Measurements from ENCODE around the gene EFNA2.

Gene EFNA2

DNA sequence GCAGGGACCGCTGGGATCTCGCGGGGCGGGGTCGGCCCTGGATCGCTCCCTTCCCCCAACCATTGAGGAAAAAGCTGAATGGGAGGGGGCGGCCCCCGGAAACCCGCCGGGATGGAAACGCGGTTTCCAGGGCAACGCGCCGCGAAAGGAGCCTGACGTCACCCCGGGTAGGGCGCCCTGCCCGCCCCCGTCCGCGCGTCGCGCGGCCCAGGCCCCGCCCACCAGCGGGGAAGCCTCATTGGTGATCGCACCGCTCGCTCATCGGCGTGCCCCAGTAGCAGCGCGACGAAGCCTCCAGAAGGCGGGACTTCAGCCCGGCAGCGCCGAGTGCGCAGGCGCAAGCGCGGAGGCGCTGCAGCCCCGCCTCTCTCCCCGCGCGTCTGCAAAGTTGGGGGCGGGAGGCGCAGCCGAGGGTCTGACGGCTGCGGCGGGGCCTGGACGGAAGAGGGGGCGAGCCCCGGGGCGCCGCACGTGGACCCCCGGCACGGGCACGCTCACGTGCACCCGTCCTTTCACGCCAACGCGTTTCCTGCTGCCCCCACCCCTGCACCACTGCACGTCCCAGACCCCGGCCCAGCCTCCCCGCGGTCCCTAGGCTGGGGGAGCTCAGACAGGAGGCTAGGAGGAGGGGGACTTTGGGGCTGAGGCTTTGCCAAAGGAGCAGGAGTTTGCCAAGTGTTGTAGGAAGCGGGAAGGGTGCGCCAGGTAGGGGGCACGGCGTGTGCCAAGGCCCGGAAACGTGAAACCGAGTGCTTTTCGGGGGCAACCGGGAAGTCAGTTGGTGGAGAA, 24.7 kb upstream of the EFNA2 start:
- DNase-seq: peak; percentile 98

DNA sequence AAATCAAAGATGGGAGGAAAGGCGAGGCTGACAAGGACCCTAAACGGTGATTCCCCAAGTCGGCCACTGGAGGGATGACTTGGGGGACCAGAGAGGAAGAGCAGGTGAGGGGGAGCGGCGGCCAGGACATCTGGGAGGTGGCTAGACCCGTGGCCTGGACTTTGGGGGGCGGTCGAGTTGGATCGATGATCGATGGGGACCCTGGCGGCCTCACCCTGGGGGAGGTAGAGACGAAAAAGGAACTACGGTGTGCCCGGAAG, 24.2 kb upstream of the EFNA2 start:
- DNase-seq: no peak

DNA sequence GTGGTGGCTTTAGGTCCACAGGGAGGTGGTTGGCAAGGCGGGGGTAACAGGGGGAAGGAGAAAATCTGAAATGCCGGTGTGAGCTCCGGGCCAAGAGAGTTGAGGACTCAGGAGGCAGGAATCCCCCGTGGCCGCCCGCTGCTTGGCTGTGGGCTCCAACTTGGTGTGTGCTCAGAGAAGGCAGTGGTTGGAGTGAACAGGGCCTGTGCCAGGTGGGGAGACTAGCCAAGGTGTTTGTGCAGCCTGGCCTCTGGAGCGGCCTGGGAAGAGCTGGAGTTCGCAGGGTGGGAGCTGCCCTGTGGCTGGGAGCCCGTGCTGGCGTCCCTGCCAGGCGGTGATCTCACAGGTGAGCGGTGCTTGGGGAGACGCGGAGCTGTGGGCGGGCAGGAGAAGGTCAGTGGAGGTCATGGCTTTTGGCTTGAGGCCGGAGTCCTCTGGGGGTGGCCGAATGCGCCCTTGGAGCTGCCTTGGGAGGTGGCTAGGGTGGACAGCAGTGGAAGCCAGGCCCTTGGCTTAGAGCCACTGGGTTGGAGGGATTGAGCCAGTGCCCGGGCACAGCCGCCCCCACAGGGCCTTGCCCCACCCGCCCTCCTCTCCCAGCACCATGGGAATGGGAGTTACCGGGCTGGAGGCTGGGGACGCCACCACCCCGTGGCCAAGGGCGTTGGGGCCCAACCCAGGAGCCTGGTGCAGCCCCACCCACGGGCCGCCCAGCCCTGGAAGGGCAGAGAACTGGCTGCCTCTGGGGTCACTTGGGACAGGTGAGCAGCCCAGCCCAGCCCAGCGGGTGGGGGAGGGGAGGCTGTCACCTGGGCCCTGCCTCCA, 23.7 kb upstream of the EFNA2 start:
- no peak for DNase-seq

DNA sequence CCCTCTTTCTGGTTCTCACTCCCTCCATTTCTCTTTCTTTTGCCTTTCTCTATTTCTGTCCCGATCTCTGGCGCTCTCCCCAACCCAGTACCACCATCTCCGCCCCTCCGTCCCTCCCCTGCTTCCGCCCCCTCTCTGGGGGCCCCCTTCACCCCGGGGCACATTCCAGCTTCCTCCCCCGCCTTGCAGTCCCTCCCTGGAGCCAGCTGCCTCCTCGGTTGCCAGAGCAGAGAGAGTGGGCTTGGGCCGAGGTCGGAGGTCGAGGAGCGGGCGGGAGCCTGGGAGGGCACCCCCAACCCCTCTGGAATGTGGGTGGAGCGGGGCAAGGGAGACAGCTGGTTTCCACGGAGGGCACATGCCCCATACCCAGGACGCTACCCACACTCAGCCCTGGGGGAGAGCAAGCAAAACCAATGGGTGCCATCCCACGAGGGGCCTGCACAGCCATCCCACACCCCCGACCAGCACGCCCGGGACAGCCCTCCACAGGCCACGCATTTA, 23.0 kb upstream of the EFNA2 start:
- no peak for DNase-seq

DNA sequence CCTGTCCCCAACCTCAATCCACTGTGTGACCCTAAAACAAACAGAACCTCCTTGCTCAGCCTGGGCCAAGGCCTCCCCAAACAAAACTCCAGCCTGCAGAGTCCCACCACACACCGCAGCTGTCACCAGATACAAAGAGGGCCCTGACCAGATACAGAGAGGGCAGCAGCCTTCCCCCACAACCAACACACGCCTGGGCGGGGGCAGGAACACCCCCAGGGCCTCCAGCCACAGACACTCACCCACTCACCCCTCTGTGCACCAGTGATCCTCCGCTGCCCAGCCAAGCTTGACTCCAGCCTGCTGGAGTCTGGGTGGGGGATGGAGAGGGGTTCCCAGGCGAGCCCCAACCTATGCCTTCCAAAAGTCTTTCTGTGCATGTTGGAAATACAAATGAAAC, 22.5 kb upstream of the EFNA2 start:
- DNase-seq: no peak

DNA sequence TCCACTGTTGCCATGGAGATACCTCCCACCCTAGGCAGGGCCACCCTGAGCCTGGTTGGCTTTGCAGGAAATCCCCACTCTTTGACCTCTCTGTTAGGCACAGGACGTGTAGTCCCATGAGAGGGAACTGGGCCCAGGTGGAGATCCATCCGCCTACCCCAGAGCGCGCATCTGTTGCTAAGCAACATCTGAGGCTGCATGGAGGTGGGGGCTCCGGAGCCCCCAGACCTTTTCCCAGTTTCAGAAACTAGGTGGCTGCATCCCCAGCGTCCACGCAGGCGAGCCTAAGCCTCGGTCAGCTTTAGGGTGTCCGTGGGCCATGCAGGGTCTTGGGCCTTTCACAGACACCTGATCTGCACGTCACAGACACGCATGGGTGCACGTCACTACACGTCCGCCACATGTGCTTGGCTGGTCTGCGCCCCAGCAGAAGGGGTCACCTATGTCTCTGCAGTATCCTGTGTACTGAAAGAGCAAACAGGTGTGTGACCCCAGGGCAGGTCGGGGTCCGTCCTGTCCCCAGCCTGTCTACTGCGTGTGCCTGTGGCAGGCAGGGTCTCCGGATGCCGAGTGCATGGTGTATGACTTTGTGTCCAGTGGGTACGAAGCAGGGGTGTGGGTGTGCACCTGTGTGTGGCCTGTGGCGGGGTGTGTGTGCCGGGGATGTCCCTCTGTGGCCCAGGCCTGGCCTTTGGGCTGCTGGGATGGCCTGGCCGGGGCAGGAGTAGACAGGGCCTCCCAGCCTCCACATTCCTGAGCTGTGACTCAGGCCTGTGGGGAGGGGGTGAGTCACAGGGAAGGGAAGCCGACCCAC, 20.7 kb upstream of the EFNA2 start:
- DNase-seq: no peak

DNA sequence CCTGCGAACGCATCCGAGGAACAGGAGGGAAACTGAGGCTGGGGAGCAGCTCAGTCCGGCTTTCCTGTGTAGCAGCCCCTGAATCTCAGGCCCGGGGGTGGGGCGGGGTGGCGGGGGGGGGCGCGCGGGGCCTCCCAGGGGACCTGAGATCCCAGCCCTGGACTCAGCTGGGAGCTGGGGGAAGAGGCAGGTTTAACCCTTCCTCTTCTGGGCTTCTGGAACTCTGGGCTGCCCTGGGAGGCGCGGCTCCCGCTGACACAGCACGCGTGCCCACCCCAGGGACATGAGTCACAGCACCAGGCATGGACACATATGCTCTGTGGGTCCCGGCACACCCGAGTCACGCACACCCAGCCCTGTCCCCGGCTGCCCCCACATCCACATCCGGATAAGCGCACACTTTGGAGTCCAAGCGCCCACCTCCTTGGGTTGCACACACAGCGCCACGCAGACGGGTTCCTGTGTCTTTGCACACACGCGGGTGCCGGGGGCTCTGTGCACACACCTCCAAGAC, 20.0 kb upstream of the EFNA2 start:
- no peak for DNase-seq

DNA sequence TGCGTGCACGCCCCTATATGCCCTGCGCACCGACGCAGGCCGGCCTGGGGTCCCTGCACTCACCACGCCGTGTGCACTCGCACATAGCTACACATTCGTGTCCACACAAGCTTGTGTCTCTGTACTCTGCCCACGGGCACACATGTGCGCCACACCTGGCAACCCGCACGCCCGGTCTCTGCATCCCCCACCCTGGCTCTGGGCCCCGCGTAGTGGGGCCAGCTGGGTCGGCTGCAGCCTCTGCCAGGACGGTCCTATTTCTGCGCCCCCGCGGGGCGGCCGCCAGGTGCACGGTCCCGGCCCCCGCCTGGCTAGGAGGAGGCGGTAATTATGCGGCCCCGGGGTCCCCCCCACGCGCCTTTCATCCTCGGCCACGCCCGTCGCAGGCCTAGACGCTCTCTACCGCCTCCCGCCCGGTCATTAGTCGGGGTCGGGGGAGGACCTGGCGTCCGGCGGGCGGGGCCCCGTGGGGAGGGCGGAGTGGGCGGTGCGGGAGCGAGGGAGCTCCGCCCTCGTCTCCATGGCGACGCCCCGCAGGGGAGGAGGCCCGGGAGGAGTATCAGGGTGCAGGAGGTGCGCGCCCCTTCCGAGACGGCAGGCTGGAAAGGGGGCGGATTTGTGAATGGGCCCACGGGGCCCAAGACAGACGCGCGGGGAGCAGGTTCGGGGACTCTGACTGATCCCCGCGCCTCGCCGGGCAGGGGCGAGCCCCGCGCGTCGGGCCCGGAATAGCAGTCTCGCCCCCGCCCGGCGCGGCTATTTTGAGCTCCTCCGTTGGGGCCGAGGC, 19.4 kb upstream of the EFNA2 start:
- DNase-seq: no peak

DNA sequence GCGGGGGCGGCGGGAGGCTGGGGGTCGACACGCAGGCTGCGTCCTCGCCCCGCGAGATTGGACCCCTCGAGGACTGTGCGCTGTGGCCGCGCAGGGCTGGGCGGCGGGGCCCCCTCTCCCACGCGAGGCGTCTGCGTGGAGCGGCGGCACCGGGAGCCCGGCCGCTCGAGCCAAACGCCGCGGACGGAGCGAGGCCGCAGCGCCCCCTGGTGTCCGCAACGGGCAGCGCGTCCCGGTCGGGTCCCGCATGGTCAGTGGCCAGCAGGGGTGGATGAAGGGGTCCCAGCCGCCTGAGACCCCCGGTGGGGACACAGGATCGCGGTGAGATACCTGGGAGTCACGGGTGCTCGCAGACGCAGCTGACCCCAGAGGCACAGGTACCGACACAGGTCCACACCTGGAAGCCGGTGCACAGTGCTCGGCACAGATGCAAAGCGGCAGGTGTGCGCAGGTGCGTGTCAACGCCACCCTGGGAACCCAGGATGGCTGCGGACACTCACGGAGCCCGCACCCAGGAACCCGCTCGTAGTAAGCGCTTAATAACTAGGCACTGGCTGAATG, 18.7 kb upstream of the EFNA2 start:
- DNase-seq: peak; percentile 82

DNA sequence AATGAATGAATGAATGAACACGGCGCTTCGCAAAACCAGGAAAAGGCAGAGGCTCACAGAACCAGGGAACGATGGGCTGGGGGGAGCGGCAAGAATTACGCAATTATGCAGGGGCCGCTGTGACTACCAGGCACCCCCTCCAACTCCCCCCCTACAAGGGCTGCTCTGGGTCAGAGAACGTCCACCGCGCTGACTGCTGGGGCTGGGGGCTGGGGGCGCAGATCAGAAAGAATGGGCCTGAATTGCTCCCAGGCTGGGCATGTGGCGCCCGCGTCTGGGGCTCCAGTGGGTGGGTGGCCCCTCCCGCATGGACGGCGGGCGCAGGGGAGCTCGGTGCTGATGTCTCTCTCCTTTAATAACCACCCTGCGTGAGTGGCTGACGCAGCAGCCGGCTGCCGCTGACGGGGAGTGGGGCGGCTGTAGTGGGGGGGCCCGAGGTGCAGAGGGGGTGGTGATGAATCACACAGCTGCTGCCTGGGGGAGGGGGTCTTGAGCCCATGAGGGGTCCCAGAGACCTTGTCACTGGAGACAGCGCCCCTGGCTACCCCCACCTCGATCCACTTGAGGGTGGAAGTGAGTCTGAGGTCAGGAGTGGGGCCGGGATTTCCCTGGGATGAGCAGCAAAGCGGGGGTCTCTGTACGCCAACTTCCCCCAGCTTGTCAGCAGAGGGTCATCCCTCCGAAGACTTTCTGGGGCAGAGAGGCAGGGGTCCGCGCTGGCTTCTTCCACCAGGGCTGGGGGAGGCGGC, 18.0 kb upstream of the EFNA2 start:
- no peak for DNase-seq

DNA sequence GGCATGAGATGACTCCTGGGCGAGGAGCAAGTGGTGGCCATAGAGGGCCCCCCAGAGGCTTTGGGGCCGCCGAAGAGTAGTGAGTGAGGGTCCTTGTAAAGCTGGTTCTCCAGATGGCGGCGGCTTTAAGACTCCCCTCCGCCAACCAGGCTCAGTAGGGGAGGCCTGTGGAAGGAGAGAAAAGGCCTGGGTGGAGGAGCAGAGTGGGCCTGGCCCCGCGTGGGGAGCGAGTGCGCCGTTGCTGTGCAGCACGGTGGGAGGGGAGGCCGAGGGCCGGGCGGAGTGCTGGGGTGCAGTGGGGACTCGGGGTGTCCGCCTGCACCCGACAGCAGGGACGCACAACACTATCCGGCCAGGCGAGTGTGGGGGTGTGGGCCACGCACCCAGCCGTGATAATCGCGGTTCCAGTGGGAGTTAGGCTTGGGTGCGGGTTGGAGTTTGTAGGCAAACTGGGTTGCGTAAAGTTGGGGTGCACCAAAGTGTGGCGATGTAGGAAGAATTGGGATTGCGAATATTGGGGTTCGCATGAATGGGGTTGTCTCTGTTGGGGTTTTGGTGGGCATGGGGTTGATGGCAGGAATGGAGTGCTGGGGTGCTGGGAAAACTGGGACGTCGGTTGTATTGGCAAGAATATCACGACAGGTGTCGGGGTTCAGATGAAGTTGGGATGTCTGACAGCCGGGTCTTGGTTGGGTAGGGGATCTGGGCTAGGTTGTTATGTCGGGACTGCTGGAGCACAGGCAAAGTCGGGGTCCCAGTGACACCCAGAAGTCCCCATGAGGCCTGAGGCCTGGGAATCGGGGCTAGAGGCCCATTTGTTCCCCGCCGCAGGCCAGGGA, 17.2 kb upstream of the EFNA2 start:
- DNase-seq: no peak

DNA sequence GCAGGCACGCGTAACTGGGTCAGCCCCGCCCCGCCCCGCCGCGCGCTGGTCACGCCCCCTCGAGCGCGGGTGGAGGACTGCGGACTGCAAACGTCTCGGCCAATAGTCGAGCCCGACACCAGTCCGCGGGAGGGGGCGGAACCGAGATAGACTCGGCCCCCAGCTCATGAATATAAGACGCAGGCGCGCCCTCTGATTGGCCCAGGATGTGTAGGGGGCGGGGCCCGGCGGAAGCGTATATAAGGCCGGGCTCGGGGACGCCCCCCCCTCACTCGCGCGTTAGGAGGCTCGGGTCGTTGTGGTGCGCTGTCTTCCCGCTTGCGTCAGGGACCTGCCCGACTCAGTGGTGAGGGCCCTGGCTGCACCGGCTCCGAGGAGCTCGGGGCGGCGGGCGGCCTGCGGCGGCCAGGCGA, 16.6 kb upstream of the EFNA2 start, which contains the start of gene CIRBP:
TSS of gene CIRBP (plus strand) at position 268 of the 413 bp plus-strand sequence. CDS start 1,602 bp downstream, outside the sequence.
- DNase-seq: peak; percentile 100

DNA sequence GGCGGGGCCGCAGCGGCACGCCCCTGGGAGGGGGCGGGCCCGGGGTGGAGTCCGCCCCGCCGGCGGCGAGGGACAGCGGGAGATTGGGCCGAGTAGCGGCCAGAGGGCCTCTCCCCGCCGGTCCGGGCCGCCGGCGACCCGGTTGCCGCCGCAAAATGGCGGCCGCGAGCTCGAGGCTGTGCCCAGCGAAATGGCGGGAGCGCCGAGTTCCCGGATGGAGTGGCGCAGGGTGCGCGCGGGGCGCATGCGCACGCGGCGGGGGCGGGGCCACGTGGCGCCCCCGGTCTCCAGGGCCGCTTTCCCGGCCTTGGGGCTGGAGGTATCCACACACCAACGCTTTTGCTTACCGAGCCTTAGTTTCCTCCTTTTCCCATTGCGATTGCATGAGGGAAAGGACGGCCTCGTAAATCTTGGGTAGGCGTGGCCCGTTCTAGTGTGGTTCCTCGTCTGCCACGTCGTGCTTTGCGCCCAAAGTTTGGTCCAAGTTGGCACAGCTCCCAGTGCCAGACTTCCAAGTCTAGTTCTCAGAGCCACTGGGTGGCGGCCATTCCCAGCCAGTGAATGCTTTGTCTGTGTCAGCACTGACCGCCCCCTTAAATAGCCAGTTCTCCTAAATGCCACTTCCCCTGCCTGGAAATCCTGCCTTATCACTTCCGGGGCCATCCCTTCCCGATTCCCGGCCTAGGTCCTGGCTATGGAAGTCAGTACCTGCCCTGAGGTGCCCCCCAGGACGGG, 16.0 kb upstream of the EFNA2 start:
- peak; percentile 93 for DNase-seq

DNA sequence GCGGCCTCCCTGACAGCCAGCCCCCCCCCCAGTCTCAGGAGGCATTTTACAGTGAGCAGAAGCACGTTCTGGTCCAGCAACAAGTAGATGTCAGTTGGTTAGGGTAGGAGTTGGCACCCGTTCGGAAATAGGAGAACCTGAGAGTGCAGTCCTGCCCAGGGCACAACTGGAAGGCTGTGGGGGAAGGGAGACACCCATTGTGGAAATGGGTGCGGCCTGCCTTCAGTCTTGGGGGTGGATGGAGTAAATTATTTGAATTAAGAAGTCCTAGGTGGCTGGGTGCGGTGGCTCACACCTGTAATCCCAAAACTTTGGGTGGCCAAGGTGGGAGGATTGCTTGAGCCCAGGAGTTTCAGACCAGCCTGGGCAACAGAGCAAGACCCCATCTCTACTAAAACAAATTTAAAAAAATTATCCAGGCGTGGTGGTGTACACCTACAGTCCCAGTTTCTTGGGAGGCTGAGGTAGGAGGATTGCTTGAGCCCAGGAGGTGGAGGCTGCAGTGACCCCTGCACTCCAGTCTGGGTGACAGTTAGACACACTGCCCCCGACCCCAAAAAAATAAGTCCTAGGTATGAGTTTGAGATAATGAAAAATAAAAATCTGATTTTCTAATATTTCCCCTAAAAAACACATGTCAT, 15.3 kb upstream of the EFNA2 start:
- no peak for DNase-seq

DNA sequence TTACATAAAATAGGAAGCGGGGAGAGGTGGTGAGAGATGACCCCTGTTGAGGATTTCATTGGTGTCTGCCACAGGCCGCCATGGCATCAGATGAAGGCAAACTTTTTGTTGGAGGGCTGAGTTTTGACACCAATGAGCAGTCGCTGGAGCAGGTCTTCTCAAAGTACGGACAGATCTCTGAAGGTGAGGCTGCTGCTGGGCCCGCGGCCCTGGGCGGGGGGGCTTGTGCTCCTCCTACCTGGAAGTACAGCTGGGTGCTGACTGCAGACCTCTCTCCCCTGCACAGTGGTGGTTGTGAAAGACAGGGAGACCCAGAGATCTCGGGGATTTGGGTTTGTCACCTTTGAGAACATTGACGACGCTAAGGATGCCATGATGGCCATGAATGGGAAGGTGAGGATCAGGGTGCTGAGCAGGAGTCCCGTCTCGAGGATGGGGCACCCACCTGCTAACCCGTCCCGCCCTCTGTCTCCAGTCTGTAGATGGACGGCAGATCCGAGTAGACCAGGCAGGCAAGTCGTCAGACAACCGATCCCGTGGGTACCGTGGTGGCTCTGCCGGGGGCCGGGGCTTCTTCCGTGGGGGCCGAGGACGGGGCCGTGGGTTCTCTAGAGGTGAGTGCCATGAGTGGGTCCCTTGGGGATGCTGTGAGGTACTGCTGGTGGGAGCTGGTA, 14.7 kb upstream of the EFNA2 start:
- DNase-seq: no peak

DNA sequence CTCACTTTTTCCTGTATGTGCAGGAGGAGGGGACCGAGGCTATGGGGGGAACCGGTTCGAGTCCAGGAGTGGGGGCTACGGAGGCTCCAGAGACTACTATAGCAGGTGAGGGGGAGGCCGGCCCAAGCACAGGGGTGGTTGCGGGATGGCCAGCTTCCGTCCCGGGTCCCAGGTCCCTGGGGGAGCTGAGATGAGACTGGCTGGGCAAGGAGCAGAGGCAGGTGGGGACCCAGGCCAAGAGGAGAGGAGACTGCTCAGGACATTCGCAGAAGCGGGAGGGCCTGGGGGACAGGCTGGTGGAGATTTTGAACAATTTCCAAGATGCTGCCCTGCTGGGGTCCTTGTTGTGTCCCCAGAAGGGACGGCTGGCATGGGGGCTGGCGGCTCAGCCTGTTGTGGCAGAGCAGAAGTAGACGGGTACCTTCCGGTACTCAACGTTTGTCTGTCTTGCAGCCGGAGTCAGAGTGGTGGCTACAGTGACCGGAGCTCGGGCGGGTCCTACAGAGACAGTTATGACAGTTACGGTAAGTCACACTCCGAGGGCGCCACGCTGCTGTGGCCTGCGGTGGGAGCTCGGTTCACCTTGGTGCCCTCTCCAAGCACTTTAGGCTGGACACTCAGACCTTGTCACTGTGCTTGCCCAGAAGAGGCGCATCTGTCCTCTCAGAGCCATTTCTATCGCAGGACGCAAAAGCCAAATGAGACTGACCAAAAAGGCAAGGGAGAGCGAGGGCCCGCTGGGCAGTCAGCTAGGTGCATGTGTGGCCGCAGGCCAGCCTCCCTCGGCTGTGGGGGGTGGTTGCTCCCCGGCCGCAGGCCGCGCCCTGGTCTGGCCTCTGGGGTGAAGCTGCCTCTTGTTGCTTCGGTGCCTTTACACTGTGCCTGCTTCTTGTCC, 13.9 kb upstream of the EFNA2 start:
- no peak for DNase-seq

All from left hindlimb (tissue), 1 donor.